Central memory CD8-positive, alpha-beta T cell (primary cell): ENCODE measurements around the gene ATG12.

Experiments
- ATAC-seq: fragments of 150-1000 bp; cut with Tn5 transposase; replicated peaks from 2 replicates; pipeline ENCODE4 v1.10.0; 2022; ENCODE audit warnings: mild to moderate bottlenecking, moderate FRiP score, moderate number of reproducible peaks; ENCODE audit not compliant: poor library complexity, severe bottlenecking; ENCODE audit errors: extremely low read depth
- DNase-seq, 2 donors: peaks; one replicate each; pipeline ENCODE4 v3.0.0; 2021; ENCODE audit warnings: low spot score in 2 of 2
- H3K27ac Mint-ChIP-seq: one replicate; pipeline ENCODE4 v1.8.0; 2022; ENCODE audit warnings: low read depth, mild to moderate bottlenecking, moderate library complexity, mixed read lengths
- H3K27me3 Mint-ChIP-seq: one replicate; pipeline ENCODE4 v1.8.0; 2022; ENCODE audit warnings: mixed read lengths
- H3K36me3 Mint-ChIP-seq: one replicate; pipeline ENCODE4 v1.8.0; 2022; ENCODE audit warnings: mild to moderate bottlenecking, moderate library complexity, mixed read lengths; ENCODE audit not compliant: insufficient read depth
- H3K4me1 Mint-ChIP-seq: one replicate; pipeline ENCODE4 v1.8.0; 2022; ENCODE audit warnings: mixed read lengths
- H3K4me3 Mint-ChIP-seq: one replicate; pipeline ENCODE4 v1.8.0; 2022; ENCODE audit warnings: mild to moderate bottlenecking, moderate library complexity, mixed read lengths
- H3K9me3 Mint-ChIP-seq: one replicate; pipeline ENCODE4 v1.8.0; 2022; ENCODE audit warnings: mixed read lengths

ATG12 gene

GRCh38 chr5:115857057-115857479 is 15.7 kb upstream of the ATG12 start:
- no peak overlapping the region for H3K27ac Mint-ChIP-seq
- peaks cover 43% of the 10 kb centered on the region for H3K4me1 Mint-ChIP-seq
- no peaks in the 10 kb centered on the region for H3K27me3 Mint-ChIP-seq
- no peak for DNase-seq
- H3K36me3 Mint-ChIP-seq: no peaks in the 10 kb centered on the region
- no peak for ATAC-seq
- no peak overlapping the region for H3K4me3 Mint-ChIP-seq
- H3K9me3 Mint-ChIP-seq: no peaks in the 10 kb centered on the region

GRCh38 chr5:115855959-115856358 is 14.6 kb upstream of the ATG12 start:
- Mint-ChIP-seq H3K27me3 (no peaks in the 10 kb centered on the region), H3K9me3 (no peaks in the 10 kb centered on the region), H3K36me3 (no peaks in the 10 kb centered on the region), H3K4me1 (peaks cover 39% of the 10 kb centered on the region), H3K4me3 (no peak overlapping the region), H3K27ac (no peak overlapping the region)
- ATAC-seq (no peak), DNase-seq (no peak)

- Mint-ChIP-seq H3K4me1 (peaks cover 51% of the 10 kb centered on the region), H3K36me3 (no peaks in the 10 kb centered on the region), H3K4me3 (no peak overlapping the region), H3K27ac (no peak overlapping the region), H3K9me3 (no peaks in the 10 kb centered on the region), H3K27me3 (no peaks in the 10 kb centered on the region)
- no peak for ATAC-seq
- no peak for DNase-seq
Observed at GRCh38 chr5:115854139-115854538, 12.8 kb upstream of the ATG12 start.

- Mint-ChIP-seq H3K27me3 (no peaks in the 10 kb centered on the region), H3K9me3 (no peaks in the 10 kb centered on the region), H3K36me3 (no peaks in the 10 kb centered on the region), H3K27ac (no peak overlapping the region), H3K4me3 (no peak overlapping the region), H3K4me1 (peaks cover 37% of the 10 kb centered on the region)
- DNase-seq: no peak
- no peak for ATAC-seq
Observed at GRCh38 chr5:115850744-115851416, 9.5 kb upstream of the ATG12 start.

GRCh38 chr5:115849258-115849798 is 8.0 kb upstream of the ATG12 start:
- Mint-ChIP-seq H3K4me3 (no peak overlapping the region), H3K9me3 (no peaks in the 10 kb centered on the region), H3K36me3 (no peaks in the 10 kb centered on the region), H3K27me3 (no peaks in the 10 kb centered on the region), H3K27ac (no peak overlapping the region), H3K4me1 (peaks cover 44% of the 10 kb centered on the region)
- ATAC-seq: no peak
- no peak for DNase-seq

GRCh38 chr5:115847290-115847689 is 5.9 kb upstream of the ATG12 start:
- no peaks in the 10 kb centered on the region for H3K9me3 Mint-ChIP-seq
- H3K36me3 Mint-ChIP-seq: peaks cover 7% of the 10 kb centered on the region
- H3K4me3 Mint-ChIP-seq: no peak overlapping the region
- H3K27me3 Mint-ChIP-seq: no peaks in the 10 kb centered on the region
- H3K4me1 Mint-ChIP-seq: peaks cover 50% of the 10 kb centered on the region
- no peak overlapping the region for H3K27ac Mint-ChIP-seq
- DNase-seq: no peak
- no peak for ATAC-seq

- Mint-ChIP-seq H3K4me3 (peak overlapping the region; percentile 46), H3K4me1 (peaks cover 47% of the 10 kb centered on the region), H3K9me3 (no peaks in the 10 kb centered on the region), H3K27ac (peak overlapping the region; percentile 54), H3K27me3 (no peaks in the 10 kb centered on the region), H3K36me3 (peaks cover 14% of the 10 kb centered on the region)
- ATAC-seq: no peak
- no peak for DNase-seq
Observed at GRCh38 chr5:115844321-115844817, 3.0 kb upstream of the ATG12 start.

GRCh38 chr5:115843444-115844130 is 2.2 kb upstream of the ATG12 start:
- DNase-seq: no peak
- Mint-ChIP-seq H3K4me1 (peaks cover 46% of the 10 kb centered on the region), H3K27me3 (no peaks in the 10 kb centered on the region), H3K9me3 (no peaks in the 10 kb centered on the region), H3K36me3 (peaks cover 18% of the 10 kb centered on the region), H3K27ac (peak overlapping the region; percentile 54), H3K4me3 (peak overlapping the region; percentile 97)
- no peak for ATAC-seq

GRCh38 chr5:115842952-115843351 is 1.6 kb upstream of the ATG12 start:
- H3K4me3 Mint-ChIP-seq: peak overlapping the region; percentile 97
- ATAC-seq: no peak
- no peak for DNase-seq
- H3K36me3 Mint-ChIP-seq: peaks cover 18% of the 10 kb centered on the region
- peak overlapping the region; percentile 98 for H3K27ac Mint-ChIP-seq
- H3K4me1 Mint-ChIP-seq: peaks cover 43% of the 10 kb centered on the region
- no peaks in the 10 kb centered on the region for H3K27me3 Mint-ChIP-seq
- no peaks in the 10 kb centered on the region for H3K9me3 Mint-ChIP-seq

GRCh38 chr5:115842089-115842935 is 947 bp upstream of the ATG12 start:
- Mint-ChIP-seq H3K9me3 (no peaks in the 10 kb centered on the region), H3K4me1 (peaks cover 43% of the 10 kb centered on the region), H3K27me3 (no peaks in the 10 kb centered on the region), H3K4me3 (peak overlapping the region; percentile 97), H3K36me3 (peaks cover 24% of the 10 kb centered on the region), H3K27ac (peak overlapping the region; percentile 98)
- DNase-seq (no peak), ATAC-seq (peak; percentile 8)

GRCh38 chr5:115840873-115841272 is 492 bp downstream of the ATG12 start:
- no peaks in the 10 kb centered on the region for H3K27me3 Mint-ChIP-seq
- peak overlapping the region; percentile 98 for H3K27ac Mint-ChIP-seq
- DNase-seq (no peak), ATAC-seq (no peak)
- peak overlapping the region; percentile 97 for H3K4me3 Mint-ChIP-seq
- peaks cover 39% of the 10 kb centered on the region for H3K36me3 Mint-ChIP-seq
- no peaks in the 10 kb centered on the region for H3K9me3 Mint-ChIP-seq
- H3K4me1 Mint-ChIP-seq: peaks cover 49% of the 10 kb centered on the region

- H3K4me1 Mint-ChIP-seq: peaks cover 34% of the 10 kb centered on the region
- DNase-seq (peak in 1 of 2 donors; percentile 41), ATAC-seq (no peak)
- H3K27ac Mint-ChIP-seq: peak overlapping the region; percentile 78
- no peaks in the 10 kb centered on the region for H3K27me3 Mint-ChIP-seq
- H3K4me3 Mint-ChIP-seq: peak overlapping the region; percentile 68
- H3K9me3 Mint-ChIP-seq: no peaks in the 10 kb centered on the region
- peaks cover 53% of the 10 kb centered on the region for H3K36me3 Mint-ChIP-seq
Observed at GRCh38 chr5:115838885-115839518, 2.4 kb downstream of the ATG12 start.
